ENCODE data around the gene STX1B.

The STX1B gene

DNA sequence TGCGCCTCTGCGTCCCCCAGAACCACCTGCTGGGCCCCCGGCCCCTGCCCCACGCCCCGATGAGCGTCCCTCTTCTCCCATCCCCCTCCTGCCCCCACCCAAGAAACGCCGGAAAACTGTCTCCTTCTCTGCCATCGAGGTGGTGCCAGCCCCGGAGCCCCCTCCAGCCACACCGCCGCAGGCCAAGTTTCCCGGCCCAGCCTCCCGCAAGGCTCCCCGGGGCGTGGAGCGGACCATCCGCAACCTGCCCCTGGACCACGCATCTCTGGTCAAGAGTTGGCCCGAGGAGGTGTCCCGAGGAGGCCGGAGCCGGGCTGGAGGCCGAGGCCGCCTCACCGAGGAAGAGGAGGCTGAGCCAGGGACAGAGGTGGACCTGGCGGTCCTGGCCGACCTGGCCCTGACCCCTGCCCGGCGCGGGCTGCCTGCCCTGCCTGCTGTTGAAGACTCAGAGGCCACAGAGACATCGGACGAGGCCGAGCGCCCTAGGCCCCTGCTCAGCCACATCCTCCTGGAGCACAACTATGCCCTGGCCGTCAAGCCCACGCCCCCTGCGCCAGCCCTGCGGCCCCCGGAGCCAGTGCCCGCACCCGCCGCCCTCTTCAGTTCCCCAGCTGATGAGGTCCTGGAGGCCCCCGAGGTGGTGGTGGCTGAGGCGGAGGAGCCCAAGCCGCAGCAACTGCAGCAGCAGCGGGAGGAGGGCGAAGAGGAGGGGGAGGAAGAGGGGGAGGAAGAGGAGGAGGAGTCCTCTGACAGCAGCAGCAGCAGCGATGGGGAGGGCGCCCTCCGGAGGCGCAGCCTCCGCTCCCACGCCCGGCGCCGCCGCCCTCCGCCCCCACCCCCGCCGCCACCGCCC, 31.0 kb downstream of the STX1B start:
- no peak for DNase-seq (ENCODE audit: low read depth, low spot score)

DNA sequence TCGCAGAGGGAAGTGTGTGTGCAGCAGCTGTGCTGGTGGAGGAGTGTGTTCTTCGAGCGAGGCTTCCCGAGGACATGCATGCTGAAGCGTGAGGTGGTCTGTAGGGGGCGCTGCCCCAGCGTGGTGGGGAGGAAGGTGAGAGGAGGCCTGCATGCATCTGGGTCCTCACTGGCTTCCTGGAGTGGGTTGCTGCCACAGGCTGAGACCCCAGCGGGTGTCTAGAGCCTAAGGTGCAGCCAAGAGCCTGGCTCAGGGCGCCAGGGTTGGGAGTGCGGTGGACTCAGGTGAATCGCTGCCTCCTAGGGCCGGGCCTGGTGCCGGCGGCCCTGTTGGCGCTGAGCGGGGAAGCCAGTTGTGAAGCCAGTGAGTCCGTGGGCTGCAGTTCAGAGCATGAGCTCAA, 32.9 kb downstream of the STX1B start:
- no peak for DNase-seq (ENCODE audit: low read depth, low spot score)

- DNase-seq (ENCODE audit: low read depth, low spot score) = no peak
Measured at GRCh38 chr16:30976486-30976885, 34.0 kb downstream of the STX1B start.

DNA sequence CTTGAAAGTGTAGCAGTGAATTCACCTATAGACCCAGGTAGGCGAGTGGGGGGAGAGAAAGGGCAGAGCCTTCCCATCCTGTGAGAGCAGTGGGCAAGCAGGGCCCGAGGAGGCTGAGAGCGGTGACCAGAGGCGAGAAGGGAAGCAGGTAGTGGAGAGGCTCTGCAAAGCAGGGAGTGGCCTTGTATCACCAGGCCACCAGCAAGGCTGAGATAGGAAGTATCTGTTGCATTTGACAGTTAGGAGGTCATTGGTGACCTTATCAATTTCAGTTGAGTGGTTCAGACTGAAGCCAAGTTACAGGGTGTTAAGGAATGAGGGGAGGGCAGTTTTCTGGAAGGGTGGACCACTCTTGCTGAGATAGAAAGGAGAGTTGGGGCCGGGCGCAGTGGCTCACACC, 36.1 kb downstream of the STX1B start:
- DNase-seq (ENCODE audit: low read depth, low spot score) = no peak

DNA sequence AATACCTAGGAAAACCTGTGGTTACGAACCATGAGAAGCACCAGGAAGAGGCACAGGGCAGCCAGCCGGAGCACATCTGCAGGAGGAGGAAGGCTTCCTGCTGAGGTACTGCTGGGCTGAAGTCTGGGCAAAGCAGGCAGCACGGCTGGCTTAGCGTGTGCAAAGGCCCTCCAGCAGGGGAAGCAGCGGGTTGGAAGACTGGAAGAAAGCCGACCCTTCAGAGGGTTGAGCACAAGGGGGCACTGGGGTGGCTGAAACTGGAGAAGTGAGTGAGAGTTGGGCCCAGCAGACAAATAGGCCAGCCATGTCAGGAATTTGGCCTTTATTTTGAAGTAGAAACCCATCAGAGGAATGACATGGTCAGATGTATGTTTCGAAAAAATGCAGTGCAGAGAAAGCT, 37.6 kb downstream of the STX1B start:
- peak; percentile 46 for DNase-seq (ENCODE audit: low read depth, low spot score)

DNA sequence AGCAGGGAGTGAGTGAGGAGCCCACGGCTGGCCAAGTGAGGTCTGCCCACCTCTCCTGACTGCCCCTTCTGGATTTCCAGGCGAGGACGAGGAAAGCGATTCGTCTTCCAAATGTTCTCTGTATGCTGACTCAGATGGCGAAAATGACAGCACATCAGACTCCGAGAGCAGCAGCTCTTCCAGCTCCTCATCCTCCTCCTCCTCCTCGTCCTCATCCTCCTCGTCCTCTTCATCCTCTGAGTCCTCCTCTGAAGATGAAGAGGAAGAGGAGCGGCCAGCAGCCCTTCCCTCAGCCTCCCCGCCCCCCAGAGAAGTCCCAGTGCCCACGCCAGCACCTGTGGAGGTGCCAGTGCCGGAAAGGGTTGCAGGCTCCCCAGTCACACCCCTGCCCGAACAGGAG, 39.1 kb downstream of the STX1B start:
- DNase-seq (ENCODE audit: low read depth, low spot score) = no peak

DNA sequence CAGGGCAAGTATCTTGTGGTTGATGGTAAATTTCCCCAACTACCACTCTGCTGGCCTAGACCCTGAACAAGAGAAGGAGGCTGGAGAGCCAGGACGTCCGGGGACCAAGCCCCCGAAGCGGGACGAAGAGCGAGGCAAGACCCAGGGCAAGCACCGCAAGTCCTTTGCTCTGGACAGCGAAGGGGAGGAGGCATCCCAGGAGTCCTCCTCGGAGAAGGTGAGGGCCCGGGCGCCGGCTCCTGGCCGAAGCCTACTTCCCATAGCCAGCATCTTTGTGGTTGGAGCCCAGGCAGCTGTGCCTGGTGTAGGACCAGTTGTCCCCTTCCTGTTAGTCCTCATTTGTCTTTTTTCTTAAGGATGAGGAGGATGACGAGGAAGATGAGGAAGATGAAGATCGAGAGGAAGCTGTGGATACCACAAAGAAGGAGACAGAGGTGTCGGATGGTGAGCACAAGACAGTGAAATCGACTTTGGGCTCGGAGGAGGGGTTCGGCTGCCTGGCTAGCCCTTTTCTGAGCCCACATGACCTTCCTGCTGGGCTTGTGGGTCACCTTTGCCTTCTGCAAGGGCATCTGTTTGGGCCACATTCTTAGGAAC, 41.1 kb downstream of the STX1B start:
- no peak for DNase-seq (ENCODE audit: low read depth, low spot score)

- no peak for DNase-seq (ENCODE audit: low read depth, low spot score)
Measured at GRCh38 chr16:30967795-30968194, 42.6 kb downstream of the STX1B start.

GRCh38 chr16:30966033-30966619, 44.3 kb downstream of the STX1B start:
- no peak for DNase-seq (ENCODE audit: low read depth, low spot score)

GRCh38 chr16:30965436-30965835, 45.0 kb downstream of the STX1B start:
- DNase-seq (ENCODE audit: low read depth, low spot score) = no peak

GRCh38 chr16:30964574-30965226, 45.7 kb downstream of the STX1B start:
- no peak for DNase-seq (ENCODE audit: low read depth, low spot score)

DNA sequence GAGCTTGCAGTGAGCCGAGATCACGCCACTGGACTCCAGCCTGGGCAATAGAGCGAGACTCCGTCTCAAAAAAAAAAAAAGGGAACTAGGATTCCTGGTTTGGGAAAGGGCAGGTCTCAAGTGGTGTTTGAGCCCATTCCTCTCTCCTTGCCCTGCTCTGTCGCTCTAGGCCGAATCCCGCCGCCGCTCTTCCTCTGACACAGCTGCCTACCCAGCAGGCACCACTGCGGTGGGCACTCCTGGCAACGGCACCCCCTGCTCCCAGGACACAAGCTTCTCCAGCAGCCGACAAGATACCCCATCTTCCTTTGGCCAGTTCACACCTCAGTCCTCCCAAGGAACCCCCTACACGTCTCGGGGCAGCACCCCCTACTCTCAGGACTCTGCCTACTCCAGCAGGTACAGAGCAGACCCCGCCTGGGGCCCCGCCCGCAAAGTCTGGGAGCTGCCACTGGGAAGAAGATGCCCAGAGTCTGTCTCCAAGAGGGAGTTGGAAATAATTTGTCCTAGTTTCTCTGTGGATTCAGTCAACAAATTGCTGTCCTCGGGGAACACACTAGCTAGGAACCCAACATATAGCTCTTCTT, 46.4 kb downstream of the STX1B start:
- no peak for DNase-seq (ENCODE audit: low read depth, low spot score)

GRCh38 chr16:30961384-30961783, 49.1 kb downstream of the STX1B start:
- DNase-seq (ENCODE audit: low read depth, low spot score) = no peak

DNA sequence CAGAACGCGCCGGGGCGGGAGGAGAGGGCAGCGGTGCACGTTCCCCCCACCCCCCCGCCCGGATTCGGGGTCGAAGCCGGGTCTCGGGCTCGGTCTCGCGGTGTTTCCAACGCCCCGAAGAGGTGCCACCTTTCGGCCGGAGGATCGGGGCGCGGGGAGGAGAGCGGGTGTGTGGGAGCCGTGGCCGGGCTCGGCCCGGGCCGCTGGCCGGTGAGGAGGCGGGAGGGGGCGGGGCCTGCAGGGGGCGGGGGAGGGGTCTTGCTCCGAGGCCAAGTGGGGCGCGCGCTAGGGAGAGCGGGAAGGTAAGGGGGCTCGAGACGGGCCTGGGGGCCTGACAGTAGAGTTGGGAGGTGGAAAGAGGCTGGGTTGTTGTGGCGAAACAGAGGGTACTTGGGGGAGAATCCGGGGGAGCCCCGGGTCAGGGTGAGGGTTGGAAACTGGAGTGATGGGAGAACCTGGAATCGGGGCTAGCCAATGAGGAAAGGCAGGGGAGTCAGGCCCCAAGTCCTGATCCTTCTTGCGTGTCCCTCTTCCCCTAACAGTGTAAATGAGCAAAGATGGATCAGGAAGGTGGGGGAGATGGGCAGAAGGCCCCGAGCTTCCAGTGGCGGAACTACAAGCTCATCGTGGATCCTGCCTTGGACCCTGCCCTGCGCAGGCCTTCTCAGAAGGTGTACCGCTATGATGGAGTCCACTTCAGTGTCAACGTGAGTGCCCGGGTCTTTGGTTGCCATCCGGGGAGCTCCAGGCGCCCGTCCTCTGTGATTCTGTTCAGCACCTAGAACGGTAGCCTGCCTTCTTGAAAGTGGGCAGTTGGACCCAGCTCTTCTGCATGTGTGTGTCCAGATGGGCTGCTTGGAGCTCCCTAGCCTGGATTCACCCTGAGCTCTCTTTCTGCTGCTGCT, 52.0 kb downstream of the STX1B start:
- DNase-seq (ENCODE audit: low read depth, low spot score) = peak; percentile 77

GRCh38 chr16:30957456-30958174, 52.8 kb downstream of the STX1B start, which contains the start of gene SETD1A:
Gene SETD1A, plus strand, starts transcription at chr16:30957754. Its CDS starts 978 bp downstream, at chr16:30958732.
- DNase-seq (ENCODE audit: low read depth, low spot score) = peak; percentile 97

GRCh38 chr16:30956601-30957455, 53.6 kb downstream of the STX1B start:
- DNase-seq (ENCODE audit: low read depth, low spot score) = peak; percentile 92

- DNase-seq (ENCODE audit: low read depth, low spot score) = no peak
Measured at GRCh38 chr16:30954993-30955392, 55.4 kb downstream of the STX1B start.

- DNase-seq (ENCODE audit: low read depth, low spot score) = peak; percentile 90
Measured at GRCh38 chr16:30953511-30954124, 56.8 kb downstream of the STX1B start.

DNA sequence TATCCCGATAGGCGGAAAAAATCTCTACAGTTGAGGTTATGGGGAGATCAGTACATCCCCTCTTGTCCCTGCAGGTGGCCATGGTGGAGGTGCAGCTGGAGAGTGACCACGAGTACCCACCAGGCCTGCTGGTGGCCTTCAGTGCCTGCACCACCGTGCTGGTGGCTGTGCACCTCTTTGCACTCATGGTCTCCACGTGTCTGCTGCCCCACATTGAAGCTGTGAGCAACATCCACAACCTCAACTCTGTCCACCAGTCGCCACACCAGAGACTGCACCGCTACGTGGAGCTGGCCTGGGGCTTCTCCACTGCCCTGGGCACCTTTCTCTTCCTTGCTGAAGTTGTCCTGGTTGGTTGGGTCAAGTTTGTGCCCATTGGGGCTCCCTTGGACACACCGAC, 57.3 kb downstream of the STX1B start:
- no peak for DNase-seq (ENCODE audit: low read depth, low spot score)
